ENCODE measurements around the gene LAMA3. TPM values are rescaled to one million over a fixed set of nuclear protein-coding genes. Genes with fewer than 3 reads are reported as not detected.

The LAMA3 gene
- total and polyA plus RNA-seq, 9 donors: 2.9 to 44.9 (median 14.8) TPM

DNA sequence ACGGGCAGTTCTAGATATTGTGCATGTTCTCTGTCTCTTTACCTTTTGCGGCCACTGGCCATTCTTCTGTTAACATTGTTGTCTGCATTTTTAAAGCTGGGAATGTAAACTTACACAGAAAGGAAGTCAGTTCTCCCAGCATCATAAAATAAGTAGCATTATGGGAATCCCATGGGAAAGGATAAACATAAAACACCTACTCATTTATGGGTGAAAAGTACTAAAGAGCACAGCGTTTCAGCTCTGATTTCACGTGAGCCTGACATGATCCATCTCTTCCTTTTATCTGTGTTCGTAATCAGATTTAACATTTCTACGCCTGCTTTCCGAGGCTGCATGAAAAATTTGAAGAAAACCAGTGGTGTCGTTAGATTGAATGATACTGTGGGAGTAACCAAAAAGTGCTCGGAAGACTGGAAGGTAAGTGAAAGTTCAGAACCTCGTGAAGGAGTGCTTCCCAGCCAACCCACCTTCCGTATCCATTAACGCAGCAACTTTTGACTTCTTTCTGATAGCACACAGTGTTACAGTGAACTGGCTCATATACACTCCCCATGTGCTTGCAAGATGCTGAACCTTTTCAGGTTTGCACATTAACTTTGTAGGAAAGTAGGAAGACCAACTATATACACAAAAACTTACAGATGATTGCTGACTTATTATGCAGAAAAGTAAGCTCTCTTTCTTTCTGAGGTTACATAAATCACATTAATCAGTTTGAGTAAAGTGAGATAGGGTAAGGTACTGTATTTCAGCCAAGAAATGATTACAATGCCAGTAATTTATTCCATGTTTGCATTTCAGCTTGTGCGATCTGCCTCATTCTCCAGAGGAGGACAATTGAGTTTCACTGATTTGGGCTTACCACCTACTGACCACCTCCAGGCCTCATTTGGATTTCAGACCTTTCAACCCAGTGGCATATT is 238.8 kb downstream of the LAMA3 start:
- no peak for DNase-seq
- H3K36me3 ChIP-seq: no peaks in the 10 kb centered on the region
- intact Hi-C loops (cut with DNase I): no loop called here
- WGBS, 3 donors: 35 to 47% (median 42%) methylated on average over 13 of the region's 13 CpGs
- TF ChIP-seq POLR2A (IDR thresholded peaks at IDR 0.05): no peak
- no peak for TF ChIP-seq EP300 (IDR thresholded peaks at IDR 0.05)
- TF ChIP-seq, protein P1, sequence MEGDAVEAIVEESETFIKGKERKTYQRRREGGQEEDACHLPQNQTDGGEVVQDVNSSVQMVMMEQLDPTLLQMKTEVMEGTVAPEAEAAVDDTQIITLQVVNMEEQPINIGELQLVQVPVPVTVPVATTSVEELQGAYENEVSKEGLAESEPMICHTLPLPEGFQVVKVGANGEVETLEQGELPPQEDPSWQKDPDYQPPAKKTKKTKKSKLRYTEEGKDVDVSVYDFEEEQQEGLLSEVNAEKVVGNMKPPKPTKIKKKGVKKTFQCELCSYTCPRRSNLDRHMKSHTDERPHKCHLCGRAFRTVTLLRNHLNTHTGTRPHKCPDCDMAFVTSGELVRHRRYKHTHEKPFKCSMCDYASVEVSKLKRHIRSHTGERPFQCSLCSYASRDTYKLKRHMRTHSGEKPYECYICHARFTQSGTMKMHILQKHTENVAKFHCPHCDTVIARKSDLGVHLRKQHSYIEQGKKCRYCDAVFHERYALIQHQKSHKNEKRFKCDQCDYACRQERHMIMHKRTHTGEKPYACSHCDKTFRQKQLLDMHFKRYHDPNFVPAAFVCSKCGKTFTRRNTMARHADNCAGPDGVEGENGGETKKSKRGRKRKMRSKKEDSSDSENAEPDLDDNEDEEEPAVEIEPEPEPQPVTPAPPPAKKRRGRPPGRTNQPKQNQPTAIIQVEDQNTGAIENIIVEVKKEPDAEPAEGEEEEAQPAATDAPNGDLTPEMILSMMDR (IDR thresholded peaks at IDR 0.05): no peak
- no peaks in the 10 kb centered on the region for H3K9me3 ChIP-seq
- H3K27ac ChIP-seq: no peak overlapping the region
- no peak overlapping the region for H3K4me3 ChIP-seq
- no peaks in the 10 kb centered on the region for H3K4me1 ChIP-seq (ENCODE audit: insufficient read depth)
- no peaks in the 10 kb centered on the region for H3K27me3 ChIP-seq

- TF ChIP-seq POLR2A (IDR thresholded peaks at IDR 0.05) (no peak), EP300 (IDR thresholded peaks at IDR 0.05) (no peak)
- TF ChIP-seq, protein P1 (IDR thresholded peaks at IDR 0.05): no peak
- DNase-seq: no peak
- H3K27ac ChIP-seq: no peak overlapping the region
- H3K27me3 ChIP-seq: no peaks in the 10 kb centered on the region
- no peaks in the 10 kb centered on the region for H3K9me3 ChIP-seq
- WGBS, 3 donors: 85 to 95% (median 88%) methylated on average over 5 of the region's 5 CpGs
- intact Hi-C loops (cut with DNase I): no loop called here
- H3K4me1 ChIP-seq (ENCODE audit: insufficient read depth): no peaks in the 10 kb centered on the region
- H3K36me3 ChIP-seq: no peaks in the 10 kb centered on the region
- H3K4me3 ChIP-seq: no peak overlapping the region
These were observed 240.2 kb downstream of the LAMA3 start for GRCh38 chr18:23929362-23929930.

GRCh38 chr18:23930002-23930401 is 240.7 kb downstream of the LAMA3 start:
- intact Hi-C loops (cut with DNase I): no loop called here
- Histone ChIP-seq H3K27me3 (no peaks in the 10 kb centered on the region), H3K36me3 (no peaks in the 10 kb centered on the region), H3K4me1 (ENCODE audit: insufficient read depth) (no peaks in the 10 kb centered on the region), H3K4me3 (no peak overlapping the region), H3K27ac (no peak overlapping the region), H3K9me3 (no peaks in the 10 kb centered on the region)
- no peak for DNase-seq
- 95 to 100% (median 100%) methylated on average over 1 of the region's 1 CpG for WGBS, 3 donors
- TF ChIP-seq EP300 (IDR thresholded peaks at IDR 0.05) (no peak), POLR2A (IDR thresholded peaks at IDR 0.05) (no peak)
- TF ChIP-seq, protein P1 (IDR thresholded peaks at IDR 0.05): no peak

DNA sequence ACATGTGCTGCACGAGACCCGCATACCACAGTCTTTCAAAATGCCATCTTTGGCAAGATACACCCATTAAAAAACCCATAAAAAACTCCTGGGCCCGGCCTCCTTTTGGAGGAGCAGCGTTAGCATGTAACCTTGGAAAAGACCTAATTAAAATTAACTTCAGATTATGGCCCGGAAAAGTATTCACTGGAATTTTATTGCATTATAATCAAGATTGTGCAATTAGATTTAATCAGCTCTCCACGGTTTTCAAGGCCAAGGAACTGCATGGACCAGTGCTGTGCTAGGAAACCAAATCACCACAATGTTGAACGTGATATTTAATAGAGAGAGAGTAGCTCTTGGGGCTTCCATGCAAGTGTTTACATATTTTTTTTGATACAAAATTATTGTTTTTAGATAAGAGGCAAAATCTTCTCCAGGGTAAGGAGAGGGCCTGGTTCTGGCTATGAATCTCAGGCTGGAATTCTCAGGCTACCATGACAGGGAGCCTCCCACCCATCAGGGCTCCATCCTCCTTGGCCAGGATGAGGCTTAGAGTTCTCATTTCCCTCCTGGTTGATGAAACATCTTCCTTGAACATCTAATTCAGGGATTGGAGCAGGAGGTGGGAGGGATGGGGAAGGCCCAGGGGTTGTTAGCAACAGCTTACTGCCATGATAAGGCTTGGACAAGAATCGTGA is 243.3 kb downstream of the LAMA3 start:
- Histone ChIP-seq H3K9me3 (no peaks in the 10 kb centered on the region), H3K36me3 (no peaks in the 10 kb centered on the region), H3K27ac (no peak overlapping the region), H3K4me3 (no peak overlapping the region), H3K4me1 (ENCODE audit: insufficient read depth) (no peaks in the 10 kb centered on the region), H3K27me3 (no peaks in the 10 kb centered on the region)
- TF ChIP-seq, protein P1 (IDR thresholded peaks at IDR 0.05): no peak
- TF ChIP-seq POLR2A (IDR thresholded peaks at IDR 0.05) (no peak), EP300 (IDR thresholded peaks at IDR 0.05) (no peak)
- DNase-seq: no peak
- WGBS, 3 donors: 65 to 69% (median 68%) methylated on average over 8 of the region's 8 CpGs
- intact Hi-C loops (cut with DNase I): no loop called here
